Measurements from ENCODE around the gene PRKAG3. TPM values are rescaled to one million over a fixed set of nuclear protein-coding genes. Genes with fewer than 3 reads are reported as not detected.

PRKAG3 gene
- total RNA-seq, 1 donor from 2014 or later, result not detected

GRCh38 chr2:218782528-218782844 is 49.1 kb downstream of the PRKAG3 start:
- DNase-seq, result no peak
- no peak for TF ChIP-seq CTCF (IDR thresholded peaks at IDR 0.05)
- peaks cover under 1% of the 10 kb centered on the region for H3K36me3 Mint-ChIP-seq (ENCODE audit: low read depth)
- CTCF ChIA-PET, result no interaction called here
- ATAC-seq (ENCODE audit: low read depth), result no peak
- POLR2A ChIA-PET, result no interaction called here
- peaks cover 3% of the 10 kb centered on the region for H3K4me1 Mint-ChIP-seq
- intact Hi-C loops (cut with micrococcal nuclease), result no loop called here
- no peak overlapping the region for H3K27ac Mint-ChIP-seq
- peaks cover 54% of the 10 kb centered on the region for H3K27me3 Mint-ChIP-seq
- H3K9me3 Mint-ChIP-seq, result peaks cover 6% of the 10 kb centered on the region
- H3K4me3 Mint-ChIP-seq, result no peak overlapping the region

GRCh38 chr2:218781691-218782527 is 49.7 kb downstream of the PRKAG3 start, which contains the start of gene CYP27A1:
Gene CYP27A1, plus strand, starts transcription at chr2:218782147. Its CDS starts 36 bp downstream, at chr2:218782183.
- ChIA-PET POLR2A (no interaction called here), CTCF (no interaction called here)
- Mint-ChIP-seq H3K36me3 (ENCODE audit: low read depth) (peaks cover 4% of the 10 kb centered on the region), H3K9me3 (peaks cover 12% of the 10 kb centered on the region), H3K27ac (no peak within 1 kb of the TSS), H3K4me1 (peaks cover 3% of the 10 kb centered on the region), H3K4me3 (no peak within 1 kb of the TSS), H3K27me3 (peaks cover 54% of the 10 kb centered on the region)
- intact Hi-C loops (cut with micrococcal nuclease), result no loop called here
- no peak for TF ChIP-seq CTCF (IDR thresholded peaks at IDR 0.05)
- ATAC-seq (ENCODE audit: low read depth), result no peak
- no peak for DNase-seq

GRCh38 chr2:218780851-218781690 is 50.5 kb downstream of the PRKAG3 start:
- peaks cover 50% of the 10 kb centered on the region for H3K27me3 Mint-ChIP-seq
- DNase-seq (no peak), ATAC-seq (ENCODE audit: low read depth) (no peak)
- H3K27ac Mint-ChIP-seq, result no peak overlapping the region
- ChIA-PET POLR2A (no interaction called here), CTCF (no interaction called here)
- H3K4me1 Mint-ChIP-seq, result peaks cover 3% of the 10 kb centered on the region
- no peak overlapping the region for H3K4me3 Mint-ChIP-seq
- peaks cover 6% of the 10 kb centered on the region for H3K36me3 Mint-ChIP-seq (ENCODE audit: low read depth)
- peaks cover 14% of the 10 kb centered on the region for H3K9me3 Mint-ChIP-seq
- no peak for TF ChIP-seq CTCF (IDR thresholded peaks at IDR 0.05)
- intact Hi-C loops (cut with micrococcal nuclease), result no loop called here

- intact Hi-C loops (cut with micrococcal nuclease), result no loop called here
- no peak overlapping the region for H3K27ac Mint-ChIP-seq
- no peak for TF ChIP-seq CTCF (IDR thresholded peaks at IDR 0.05)
- DNase-seq (no peak), ATAC-seq (ENCODE audit: low read depth) (no peak)
- peaks cover 3% of the 10 kb centered on the region for H3K4me1 Mint-ChIP-seq
- no peak overlapping the region for H3K4me3 Mint-ChIP-seq
- CTCF ChIA-PET, result no interaction called here
- peaks cover 42% of the 10 kb centered on the region for H3K27me3 Mint-ChIP-seq
- POLR2A ChIA-PET, result no interaction called here
- peaks cover 7% of the 10 kb centered on the region for H3K36me3 Mint-ChIP-seq (ENCODE audit: low read depth)
- peaks cover 15% of the 10 kb centered on the region for H3K9me3 Mint-ChIP-seq
Observed at GRCh38 chr2:218780046-218780445, 51.6 kb downstream of the PRKAG3 start.

GRCh38 chr2:218777276-218777990 is 54.2 kb downstream of the PRKAG3 start:
- CTCF ChIA-PET, result no interaction called here

More at GRCh38 chr2:218777276-218777990, 54.2 kb downstream of the PRKAG3 start:
- Mint-ChIP-seq H3K4me3 (no peak overlapping the region), H3K36me3 (ENCODE audit: low read depth) (peaks cover 7% of the 10 kb centered on the region), H3K27me3 (peaks cover 27% of the 10 kb centered on the region), H3K4me1 (peaks cover 3% of the 10 kb centered on the region), H3K27ac (no peak overlapping the region), H3K9me3 (peaks cover 15% of the 10 kb centered on the region)
- no peak for ATAC-seq (ENCODE audit: low read depth)
- no peak for TF ChIP-seq CTCF (IDR thresholded peaks at IDR 0.05)
- intact Hi-C loops (cut with micrococcal nuclease), result no loop called here
- POLR2A ChIA-PET, result no interaction called here
- DNase-seq, result no peak
